HL-60 (cell line): Measurements from ENCODE around the gene TRIM28.

Source experiments
- CTCF ChIP-seq: IDR thresholded peaks from one replicate; pipeline ENCODE4 v1.5.1; 2011; ENCODE audit warnings: low read length, control low read depth, inconsistent platforms; ENCODE audit not compliant: insufficient read depth
- POLR2AphosphoS5 ChIP-seq: IDR thresholded peaks from 2 replicates; pipeline ENCODE4 v1.6.1; 2012; ENCODE audit warnings: low read depth
- REST ChIP-seq: IDR thresholded peaks from 2 replicates; pipeline ENCODE4 v1.6.1; 2012; ENCODE audit warnings: low read depth; ENCODE audit not compliant: insufficient replicate concordance

DNA sequence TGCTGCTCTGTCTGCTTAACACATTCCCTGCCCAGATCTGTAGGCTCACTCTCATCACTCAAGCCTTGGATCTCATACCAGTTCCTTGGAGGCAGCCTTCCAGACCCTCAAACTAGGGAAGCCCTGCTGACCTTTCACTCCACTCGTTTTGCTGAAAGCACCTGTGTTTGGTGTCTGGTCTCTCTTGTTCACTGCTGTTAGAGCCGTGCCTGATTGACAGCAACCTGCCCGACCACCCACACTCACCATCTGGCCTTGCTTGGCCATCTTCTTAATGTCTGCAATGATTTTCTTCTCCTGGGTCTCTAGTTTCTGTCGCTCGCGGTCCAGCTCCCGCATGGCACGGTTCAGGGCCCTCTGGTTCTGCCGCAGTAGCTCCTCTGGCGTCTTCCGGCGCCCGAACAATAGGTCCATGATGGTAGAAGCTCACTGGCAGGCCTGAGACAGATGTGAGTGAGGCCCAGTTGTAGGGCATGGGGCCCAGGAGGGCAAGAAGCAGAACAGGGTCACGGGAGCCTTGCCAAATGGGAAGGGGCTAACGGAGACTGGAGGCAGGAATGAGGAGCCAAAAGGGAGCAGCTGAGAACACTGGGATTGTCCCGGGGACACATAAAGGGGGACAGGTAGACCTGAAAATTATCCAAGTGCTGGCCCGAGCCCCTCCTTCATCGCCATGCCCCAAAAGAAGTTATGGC, 10.1 kb downstream of the TRIM28 start:
- TF ChIP-seq CTCF, result no peak
- no peak for TF ChIP-seq REST
- no peak for TF ChIP-seq POLR2AphosphoS5
